IPS-18a (cell line): ENCODE results near the gene CXXC5.

ENCODE experiments used
- H3K27ac ChIP-seq: one replicate; pipeline ENCODE4 v1.5.1; 2013; ENCODE audit warnings: low read length
- H3K27me3 ChIP-seq: one replicate; pipeline ENCODE4 v1.6.1; 2013; ENCODE audit warnings: mild to moderate bottlenecking, low read length; ENCODE audit not compliant: control insufficient read depth, insufficient read depth
- H3K36me3 ChIP-seq: one replicate; pipeline ENCODE4 v1.6.1; 2013; ENCODE audit warnings: low read depth, low read length; ENCODE audit not compliant: control insufficient read depth
- H3K4me1 ChIP-seq: one replicate; pipeline ENCODE4 v1.6.1; 2013; ENCODE audit warnings: low read depth, low read length; ENCODE audit not compliant: control insufficient read depth
- H3K4me3 ChIP-seq: one replicate; pipeline ENCODE4 v1.5.1; 2013; ENCODE audit warnings: low read length
- H3K9ac ChIP-seq: one replicate; pipeline ENCODE4 v1.6.1; 2013; ENCODE audit warnings: mild to moderate bottlenecking, low read length, moderate library complexity
- H3K9me3 ChIP-seq: one replicate; pipeline ENCODE4 v1.6.1; 2013; ENCODE audit warnings: low read depth, low read length; ENCODE audit not compliant: control insufficient read depth

The CXXC5 gene

GRCh38 chr5:139633295-139634027, 14.7 kb upstream of the CXXC5 start:
- no peak overlapping the region for H3K27ac ChIP-seq
- no peak overlapping the region for H3K4me3 ChIP-seq
- peaks cover 29% of the 10 kb centered on the region for H3K4me1 ChIP-seq
- H3K27me3 ChIP-seq, result no peaks in the 10 kb centered on the region
- no peak overlapping the region for H3K9ac ChIP-seq
- H3K36me3 ChIP-seq, result no peaks in the 10 kb centered on the region
- no peaks in the 10 kb centered on the region for H3K9me3 ChIP-seq

GRCh38 chr5:139634028-139634325, 14.2 kb upstream of the CXXC5 start:
- Histone ChIP-seq H3K9me3 (no peaks in the 10 kb centered on the region), H3K9ac (no peak overlapping the region), H3K4me1 (peaks cover 35% of the 10 kb centered on the region), H3K36me3 (no peaks in the 10 kb centered on the region), H3K27me3 (no peaks in the 10 kb centered on the region), H3K27ac (no peak overlapping the region), H3K4me3 (no peak overlapping the region)

- H3K4me1 ChIP-seq, result peaks cover 40% of the 10 kb centered on the region
- no peak overlapping the region for H3K4me3 ChIP-seq
- H3K27me3 ChIP-seq, result no peaks in the 10 kb centered on the region
- H3K9me3 ChIP-seq, result no peaks in the 10 kb centered on the region
- H3K9ac ChIP-seq, result no peak overlapping the region
- H3K27ac ChIP-seq, result no peak overlapping the region
- H3K36me3 ChIP-seq, result no peaks in the 10 kb centered on the region
Measured at GRCh38 chr5:139634541-139634940, 13.6 kb upstream of the CXXC5 start.

GRCh38 chr5:139635191-139635590, 13.0 kb upstream of the CXXC5 start:
- H3K27me3 ChIP-seq, result no peaks in the 10 kb centered on the region
- no peak overlapping the region for H3K9ac ChIP-seq
- no peak overlapping the region for H3K27ac ChIP-seq
- H3K9me3 ChIP-seq, result no peaks in the 10 kb centered on the region
- no peaks in the 10 kb centered on the region for H3K36me3 ChIP-seq
- no peak overlapping the region for H3K4me3 ChIP-seq
- peaks cover 45% of the 10 kb centered on the region for H3K4me1 ChIP-seq

GRCh38 chr5:139635606-139636206, 12.4 kb upstream of the CXXC5 start:
- Histone ChIP-seq H3K9ac (no peak overlapping the region), H3K4me3 (no peak overlapping the region), H3K27ac (no peak overlapping the region), H3K4me1 (peaks cover 50% of the 10 kb centered on the region), H3K9me3 (no peaks in the 10 kb centered on the region), H3K27me3 (no peaks in the 10 kb centered on the region), H3K36me3 (no peaks in the 10 kb centered on the region)

- H3K27me3 ChIP-seq, result no peaks in the 10 kb centered on the region
- H3K4me3 ChIP-seq, result no peak overlapping the region
- no peaks in the 10 kb centered on the region for H3K9me3 ChIP-seq
- no peak overlapping the region for H3K27ac ChIP-seq
- peaks cover 56% of the 10 kb centered on the region for H3K4me1 ChIP-seq
- no peaks in the 10 kb centered on the region for H3K36me3 ChIP-seq
- H3K9ac ChIP-seq, result no peak overlapping the region
Measured at GRCh38 chr5:139636207-139636792, 11.8 kb upstream of the CXXC5 start.

- Histone ChIP-seq H3K36me3 (no peaks in the 10 kb centered on the region), H3K9ac (no peak overlapping the region), H3K9me3 (no peaks in the 10 kb centered on the region), H3K27me3 (no peaks in the 10 kb centered on the region), H3K4me3 (peak overlapping the region; percentile 55), H3K4me1 (peaks cover 58% of the 10 kb centered on the region), H3K27ac (no peak overlapping the region)
Measured at GRCh38 chr5:139636975-139637408, 11.2 kb upstream of the CXXC5 start.

- H3K4me1 ChIP-seq, result peaks cover 58% of the 10 kb centered on the region
- peak overlapping the region; percentile 55 for H3K4me3 ChIP-seq
- H3K9me3 ChIP-seq, result no peaks in the 10 kb centered on the region
- H3K9ac ChIP-seq, result peak overlapping the region; percentile 49
- H3K36me3 ChIP-seq, result no peaks in the 10 kb centered on the region
- H3K27ac ChIP-seq, result no peak overlapping the region
- H3K27me3 ChIP-seq, result no peaks in the 10 kb centered on the region
Measured at GRCh38 chr5:139637438-139638089, 10.6 kb upstream of the CXXC5 start.

- Histone ChIP-seq H3K27me3 (no peaks in the 10 kb centered on the region), H3K4me1 (peaks cover 60% of the 10 kb centered on the region), H3K4me3 (peak overlapping the region; percentile 55), H3K27ac (no peak overlapping the region), H3K9me3 (no peaks in the 10 kb centered on the region), H3K36me3 (no peaks in the 10 kb centered on the region), H3K9ac (peak overlapping the region; percentile 49)
Measured at GRCh38 chr5:139638090-139638735, 9.9 kb upstream of the CXXC5 start.

DNA sequence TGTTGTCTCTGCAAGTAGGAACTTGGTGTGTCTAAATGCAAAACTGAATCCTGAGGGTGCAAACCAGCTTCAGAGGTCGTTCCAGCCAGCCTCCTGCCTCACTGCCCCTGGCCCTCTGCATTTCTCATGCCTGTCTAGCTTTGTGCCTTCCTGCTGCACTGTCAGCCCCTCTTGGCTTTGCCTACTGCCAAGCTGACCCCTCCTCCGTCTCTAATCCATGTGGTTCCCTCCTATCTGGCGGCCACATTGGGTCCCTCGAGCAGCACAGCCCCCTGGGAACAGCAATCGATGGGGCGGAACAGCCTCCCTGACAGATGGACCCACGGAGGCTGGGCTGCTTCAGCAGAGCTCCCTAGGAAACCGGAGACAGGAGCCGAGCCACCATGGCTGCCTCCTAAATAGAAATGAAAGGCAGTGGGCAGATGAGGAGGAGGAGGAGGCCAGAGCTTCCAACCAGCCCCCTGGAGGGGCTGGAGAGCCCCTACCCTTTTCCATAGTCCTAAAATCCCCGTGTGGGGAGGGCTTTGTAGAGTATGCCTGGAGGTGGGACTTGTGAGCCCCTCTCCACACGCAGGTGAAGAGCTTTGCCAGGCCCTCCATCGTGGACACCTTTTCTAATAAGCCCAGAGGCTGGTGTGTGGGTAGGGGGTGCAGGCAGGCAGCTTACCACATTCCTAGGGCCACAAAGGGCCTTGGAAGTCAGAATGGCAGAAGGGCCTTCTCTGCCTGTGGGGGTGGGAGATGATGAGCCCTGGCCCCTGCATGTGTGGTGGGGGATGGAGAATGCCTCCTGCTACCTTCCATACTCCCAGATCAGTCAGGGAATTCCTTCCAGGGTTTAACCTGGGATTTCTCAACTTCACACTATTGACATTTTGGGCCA, 9.2 kb upstream of the CXXC5 start:
- Histone ChIP-seq H3K27ac (no peak overlapping the region), H3K9ac (no peak overlapping the region), H3K4me1 (peaks cover 57% of the 10 kb centered on the region), H3K36me3 (no peaks in the 10 kb centered on the region), H3K4me3 (peak overlapping the region; percentile 55), H3K9me3 (no peaks in the 10 kb centered on the region), H3K27me3 (peaks cover 5% of the 10 kb centered on the region)
